WTC11 (cell line): ENCODE measurements around the gene STX12.

ENCODE experiments used
- NR3C1 ChIP-seq: sonication (generic); formaldehyde crosslinking; conservative IDR thresholded peaks from 2 replicates; pipeline ENCODE4 v1.8.1; 2023; ENCODE audit warnings: low read depth, mild to moderate bottlenecking, missing genetic modification reagents
- ZNF263 ChIP-seq: sonication (generic); formaldehyde crosslinking; IDR thresholded peaks from 2 replicates; pipeline ENCODE4 v1.8.1; 2022; ENCODE audit warnings: low read depth, mild to moderate bottlenecking, moderate library complexity, missing genetic modification reagents
- TF ChIP-seq, protein P1 (sequence below): sonication (generic); formaldehyde crosslinking; IDR thresholded peaks from 2 replicates; pipeline ENCODE4 v1.8.0; 2022; ENCODE audit warnings: mild to moderate bottlenecking, missing genetic modification reagents
- TF ChIP-seq, protein P2 (sequence below): fragments of 250-450 bp; sonication (Bioruptor Pico); IDR thresholded peaks from 2 replicates; pipeline ENCODE4 v1.9.0; 2021; ENCODE audit warnings: moderate library complexity, mild to moderate bottlenecking, inconsistent platforms, borderline replicate concordance
- TF ChIP-seq, protein P3 (sequence below): sonication (generic); formaldehyde crosslinking; IDR thresholded peaks from 2 replicates; pipeline ENCODE4 v1.8.0; 2022; ENCODE audit warnings: missing genetic modification reagents
- TF ChIP-seq, protein P4 (sequence below): sonication (generic); formaldehyde crosslinking; IDR thresholded peaks from 2 replicates; pipeline ENCODE4 v1.8.0; 2022; ENCODE audit warnings: mild to moderate bottlenecking, missing genetic modification reagents

DNA sequence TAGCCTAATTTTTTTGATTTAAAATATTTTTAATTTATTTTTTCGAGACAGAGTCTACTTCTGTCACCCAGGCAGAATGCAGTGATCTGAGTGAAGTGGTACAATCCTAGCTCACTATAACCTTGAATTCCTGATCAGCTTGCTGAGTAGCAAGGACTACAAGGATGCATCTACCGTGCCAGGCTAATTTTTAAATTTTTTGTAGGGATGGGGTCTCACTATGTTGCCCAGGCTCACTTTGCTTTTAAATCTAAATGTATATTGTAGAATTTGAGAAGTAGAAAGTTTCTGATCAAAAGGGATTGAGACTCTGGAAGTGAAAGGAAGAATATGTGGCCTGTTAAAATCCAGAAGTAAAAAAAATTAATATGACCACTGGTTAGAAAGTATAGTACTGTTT is 1.6 kb downstream of the STX12 start:
- TF ChIP-seq NR3C1, result no peak
- TF ChIP-seq, protein P1, sequence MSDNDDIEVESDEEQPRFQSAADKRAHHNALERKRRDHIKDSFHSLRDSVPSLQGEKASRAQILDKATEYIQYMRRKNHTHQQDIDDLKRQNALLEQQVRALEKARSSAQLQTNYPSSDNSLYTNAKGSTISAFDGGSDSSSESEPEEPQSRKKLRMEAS (CRISPR knock-in tag), result no peak
- TF ChIP-seq, protein P2, sequence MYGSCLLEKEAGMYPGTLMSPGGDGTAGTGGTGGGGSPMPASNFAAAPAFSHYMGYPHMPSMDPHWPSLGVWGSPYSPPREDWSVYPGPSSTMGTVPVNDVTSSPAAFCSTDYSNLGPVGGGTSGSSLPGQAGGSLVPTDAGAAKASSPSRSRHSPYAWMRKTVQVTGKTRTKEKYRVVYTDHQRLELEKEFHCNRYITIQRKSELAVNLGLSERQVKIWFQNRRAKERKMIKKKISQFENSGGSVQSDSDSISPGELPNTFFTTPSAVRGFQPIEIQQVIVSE (CRISPR knock-in tag), result no peak
- TF ChIP-seq, protein P3, sequence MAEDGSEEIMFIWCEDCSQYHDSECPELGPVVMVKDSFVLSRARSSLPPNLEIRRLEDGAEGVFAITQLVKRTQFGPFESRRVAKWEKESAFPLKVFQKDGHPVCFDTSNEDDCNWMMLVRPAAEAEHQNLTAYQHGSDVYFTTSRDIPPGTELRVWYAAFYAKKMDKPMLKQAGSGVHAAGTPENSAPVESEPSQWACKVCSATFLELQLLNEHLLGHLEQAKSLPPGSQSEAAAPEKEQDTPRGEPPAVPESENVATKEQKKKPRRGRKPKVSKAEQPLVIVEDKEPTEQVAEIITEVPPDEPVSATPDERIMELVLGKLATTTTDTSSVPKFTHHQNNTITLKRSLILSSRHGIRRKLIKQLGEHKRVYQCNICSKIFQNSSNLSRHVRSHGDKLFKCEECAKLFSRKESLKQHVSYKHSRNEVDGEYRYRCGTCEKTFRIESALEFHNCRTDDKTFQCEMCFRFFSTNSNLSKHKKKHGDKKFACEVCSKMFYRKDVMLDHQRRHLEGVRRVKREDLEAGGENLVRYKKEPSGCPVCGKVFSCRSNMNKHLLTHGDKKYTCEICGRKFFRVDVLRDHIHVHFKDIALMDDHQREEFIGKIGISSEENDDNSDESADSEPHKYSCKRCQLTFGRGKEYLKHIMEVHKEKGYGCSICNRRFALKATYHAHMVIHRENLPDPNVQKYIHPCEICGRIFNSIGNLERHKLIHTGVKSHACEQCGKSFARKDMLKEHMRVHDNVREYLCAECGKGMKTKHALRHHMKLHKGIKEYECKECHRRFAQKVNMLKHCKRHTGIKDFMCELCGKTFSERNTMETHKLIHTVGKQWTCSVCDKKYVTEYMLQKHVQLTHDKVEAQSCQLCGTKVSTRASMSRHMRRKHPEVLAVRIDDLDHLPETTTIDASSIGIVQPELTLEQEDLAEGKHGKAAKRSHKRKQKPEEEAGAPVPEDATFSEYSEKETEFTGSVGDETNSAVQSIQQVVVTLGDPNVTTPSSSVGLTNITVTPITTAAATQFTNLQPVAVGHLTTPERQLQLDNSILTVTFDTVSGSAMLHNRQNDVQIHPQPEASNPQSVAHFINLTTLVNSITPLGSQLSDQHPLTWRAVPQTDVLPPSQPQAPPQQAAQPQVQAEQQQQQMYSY (CRISPR knock-in tag), result no peak
- TF ChIP-seq, protein P4, sequence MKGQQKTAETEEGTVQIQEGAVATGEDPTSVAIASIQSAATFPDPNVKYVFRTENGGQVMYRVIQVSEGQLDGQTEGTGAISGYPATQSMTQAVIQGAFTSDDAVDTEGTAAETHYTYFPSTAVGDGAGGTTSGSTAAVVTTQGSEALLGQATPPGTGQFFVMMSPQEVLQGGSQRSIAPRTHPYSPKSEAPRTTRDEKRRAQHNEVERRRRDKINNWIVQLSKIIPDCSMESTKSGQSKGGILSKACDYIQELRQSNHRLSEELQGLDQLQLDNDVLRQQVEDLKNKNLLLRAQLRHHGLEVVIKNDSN (CRISPR knock-in tag), result no peak
- no peak for TF ChIP-seq ZNF263 (CRISPR knock-in tag)
